Uterine smooth muscle cell (primary cell): ENCODE results near the gene KCNK16. TPM values are rescaled to one million over a fixed set of nuclear protein-coding genes. Genes with fewer than 3 reads are reported as not detected.

ENCODE experiments used
- total RNA-seq: library from RNA; depleted of rRNA; stranded (reverse); fragments of >200 nt; gene quantifications from 2 replicates; pipeline ENCODE4 v1.2.3, GENCODE V29; 2014

KCNK16 gene
- total RNA-seq, result not detected in 2 replicates

GRCh38 chr6:39322306-39322850 lies at the start of gene KCNK16:
TSS of gene KCNK16 (minus strand) at chr6:39322702. CDS start at chr6:39322540, 162 bp downstream.

GRCh38 chr6:39314273-39314795 lies 8.2 kb downstream of the KCNK16 start, which contains the start of gene KCNK17:
TSS of gene KCNK17 (minus strand) at chr6:39314419. CDS start at chr6:39314320, 99 bp downstream.

Other genes starting within 250 kb of the KCNK16 start
- 14.1 and 17.0 TPM in 2 replicates for gene SAYSD1, start 207.5 kb downstream of the KCNK16 start, total RNA-seq
- gene KCNK5, start 93.2 kb downstream of the KCNK16 start, total RNA-seq, result under 0.01 and 0.11 TPM in 2 replicates
- not detected in 2 replicates for gene KCNK17, start 8.3 kb downstream of the KCNK16 start, total RNA-seq